HG02588 (cell line): ENCODE data around the gene NELFA.

Source experiments
- ATAC-seq: cut with Tn5 transposase; IDR thresholded peaks from one replicate; pipeline ENCODE4 v1.9.1; 2021; ENCODE audit warnings: mild to moderate bottlenecking, moderate library complexity; ENCODE audit not compliant: unreplicated experiment

NELFA gene

GRCh38 chr4:1968686-1969295, 40.0 kb downstream of the NELFA start:
- ATAC-seq: no peak

- ATAC-seq: no peak
Observed at GRCh38 chr4:1967512-1968149, 41.1 kb downstream of the NELFA start.

GRCh38 chr4:1964971-1965370, 43.8 kb downstream of the NELFA start:
- no peak for ATAC-seq

- ATAC-seq: no peak
Observed at GRCh38 chr4:1964443-1964842, 44.3 kb downstream of the NELFA start.

GRCh38 chr4:1962980-1963379, 45.8 kb downstream of the NELFA start:
- ATAC-seq: no peak

- ATAC-seq: no peak
Observed at GRCh38 chr4:1961563-1961962, 47.2 kb downstream of the NELFA start.

- no peak for ATAC-seq
Observed at GRCh38 chr4:1961038-1961437, 47.7 kb downstream of the NELFA start.

GRCh38 chr4:1960170-1960825, 48.5 kb downstream of the NELFA start:
- no peak for ATAC-seq

- no peak for ATAC-seq
Observed at GRCh38 chr4:1959104-1959384, 49.7 kb downstream of the NELFA start.

- ATAC-seq: no peak
Observed at GRCh38 chr4:1958276-1959103, 50.3 kb downstream of the NELFA start.

- ATAC-seq: no peak
Observed at GRCh38 chr4:1956631-1957030, 52.1 kb downstream of the NELFA start.

GRCh38 chr4:1953335-1953734, 55.4 kb downstream of the NELFA start:
- no peak for ATAC-seq

GRCh38 chr4:1952719-1953118, 56.1 kb downstream of the NELFA start:
- ATAC-seq: no peak

GRCh38 chr4:1952058-1952700, 56.6 kb downstream of the NELFA start:
- no peak for ATAC-seq

- no peak for ATAC-seq
Observed at GRCh38 chr4:1950369-1950768, 58.4 kb downstream of the NELFA start.

- no peak for ATAC-seq
Observed at GRCh38 chr4:1948892-1949436, 59.8 kb downstream of the NELFA start.

GRCh38 chr4:1948232-1948631, 60.5 kb downstream of the NELFA start:
- no peak for ATAC-seq

GRCh38 chr4:1945912-1946311, 62.9 kb downstream of the NELFA start:
- no peak for ATAC-seq

GRCh38 chr4:1945124-1945895, 63.5 kb downstream of the NELFA start:
- no peak for ATAC-seq

- ATAC-seq: no peak
Observed at GRCh38 chr4:1943928-1944327, 64.8 kb downstream of the NELFA start.
